AG09309 (cell line): ENCODE results near the gene PLAAT3.
"Not testable (repeated sequence)": the region's sequence is repeated elsewhere in the genome, so short reads cannot be mapped to it uniquely, and the experiment has no call there.

Experiments used
- DNase-seq: peaks from one replicate; pipeline ENCODE4 v3.0.0-alpha.2; 2010; ENCODE audit warnings: low read depth
- H3K4me3 ChIP-seq: 2 replicates; pipeline ENCODE4 v1.5.1; 2011; ENCODE audit warnings: mild to moderate bottlenecking, low read depth, low read length, moderate library complexity; ENCODE audit not compliant: control insufficient read depth
- CTCF ChIP-seq: IDR thresholded peaks from 2 replicates; pipeline ENCODE4 v1.5.1; 2011; ENCODE audit warnings: mild to moderate bottlenecking, low read depth, low read length, inconsistent platforms; ENCODE audit not compliant: insufficient read depth, control insufficient read depth; ENCODE audit errors: missing control alignments

PLAAT3 gene

GRCh38 chr11:63619967-63620366, 5.7 kb upstream of the PLAAT3 start:
- no peak for DNase-seq
- TF ChIP-seq CTCF: no peak

GRCh38 chr11:63617686-63618085, 3.5 kb upstream of the PLAAT3 start:
- DNase-seq, H3K4me3 ChIP-seq: not testable (repeated sequence)

More at GRCh38 chr11:63619967-63620366, 5.7 kb upstream of the PLAAT3 start:
- no peak overlapping the region for H3K4me3 ChIP-seq

GRCh38 chr11:63616953-63617352, 2.7 kb upstream of the PLAAT3 start:
- TF ChIP-seq CTCF: no peak
- no peak for DNase-seq
- no peak overlapping the region for H3K4me3 ChIP-seq

- no peak for TF ChIP-seq CTCF
- DNase-seq: no peak
Observed at GRCh38 chr11:63613517-63614135, 607 bp downstream of the PLAAT3 start.

GRCh38 chr11:63612181-63612580, 2.1 kb downstream of the PLAAT3 start:
- no peak overlapping the region for H3K4me3 ChIP-seq
- no peak for TF ChIP-seq CTCF
- DNase-seq: no peak

More at GRCh38 chr11:63613517-63614135, 607 bp downstream of the PLAAT3 start:
- peak overlapping the region; percentile 71 for H3K4me3 ChIP-seq

- H3K4me3 ChIP-seq: no peak overlapping the region
- no peak for TF ChIP-seq CTCF
- DNase-seq: no peak
Observed at GRCh38 chr11:63611395-63611747, 2.9 kb downstream of the PLAAT3 start.

- TF ChIP-seq CTCF: no peak
- DNase-seq: no peak
- H3K4me3 ChIP-seq: no peak overlapping the region
Observed at GRCh38 chr11:63610604-63611394, 3.4 kb downstream of the PLAAT3 start.
